EH (cell line): ENCODE measurements around the gene SLC25A12.
"Not testable (repeated sequence)": the region's sequence is repeated elsewhere in the genome, so short reads cannot be mapped to it uniquely, and the experiment has no call there.

Experiments used
- DNase-seq: peaks from one replicate; pipeline ENCODE4 v3.0.0-alpha.2; 2015; ENCODE audit warnings: low read depth

SLC25A12 gene

DNA sequence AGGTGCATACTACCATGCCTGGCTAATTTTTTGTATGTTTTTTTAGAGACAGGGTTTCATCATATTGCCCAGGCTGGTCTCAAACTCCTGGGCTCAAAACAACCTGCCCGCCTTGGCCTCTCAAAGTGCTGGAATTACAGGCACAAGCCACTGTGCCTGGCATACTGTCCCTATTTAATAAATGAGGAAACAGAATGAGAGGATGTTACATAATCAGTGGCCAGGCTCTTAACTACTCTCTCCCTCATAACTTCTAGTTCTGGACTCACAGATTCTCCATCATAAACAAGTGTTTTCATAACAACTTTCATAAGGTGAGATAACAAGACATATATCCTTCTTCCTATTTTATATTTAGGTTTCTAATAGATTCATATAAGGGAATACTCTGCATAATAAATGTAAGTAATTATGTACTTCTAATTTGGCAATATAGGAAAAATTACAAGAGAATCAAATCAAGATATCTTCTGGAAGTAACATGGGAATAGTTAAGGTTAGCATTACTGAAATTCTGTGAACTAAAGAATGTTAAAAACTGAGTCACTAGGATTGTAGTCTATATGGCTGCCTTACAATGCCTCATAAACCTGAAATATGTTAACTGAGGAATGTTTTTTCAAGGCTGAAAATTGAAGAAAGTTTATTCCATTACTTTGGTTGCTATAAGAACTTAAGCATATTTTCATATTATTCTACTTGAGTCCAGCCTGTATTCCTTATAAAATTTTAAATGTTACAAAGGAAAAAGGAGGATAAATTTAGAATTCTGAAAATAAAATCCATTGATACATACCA lies 71.3 kb downstream of the SLC25A12 start:
- DNase-seq, result peak; percentile 60

DNA sequence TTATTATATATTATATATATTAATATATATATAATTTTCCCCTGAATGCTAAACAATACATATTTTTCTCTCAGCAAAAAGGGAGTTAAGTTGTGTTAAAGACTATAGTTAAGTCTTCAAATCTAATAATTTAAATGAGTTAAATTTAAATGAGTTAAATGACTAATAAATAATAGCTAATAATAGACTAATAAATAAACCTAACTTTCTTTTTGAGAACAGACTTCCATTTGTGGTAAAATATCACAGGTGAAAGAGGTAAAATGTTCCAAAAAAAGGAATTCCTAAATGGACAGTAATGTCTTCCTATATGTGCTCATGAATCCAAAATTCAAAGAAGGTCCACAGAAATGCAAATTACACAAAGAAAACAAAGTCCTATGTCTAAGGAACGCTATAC lies 74.6 kb downstream of the SLC25A12 start:
- no peak for DNase-seq

DNA sequence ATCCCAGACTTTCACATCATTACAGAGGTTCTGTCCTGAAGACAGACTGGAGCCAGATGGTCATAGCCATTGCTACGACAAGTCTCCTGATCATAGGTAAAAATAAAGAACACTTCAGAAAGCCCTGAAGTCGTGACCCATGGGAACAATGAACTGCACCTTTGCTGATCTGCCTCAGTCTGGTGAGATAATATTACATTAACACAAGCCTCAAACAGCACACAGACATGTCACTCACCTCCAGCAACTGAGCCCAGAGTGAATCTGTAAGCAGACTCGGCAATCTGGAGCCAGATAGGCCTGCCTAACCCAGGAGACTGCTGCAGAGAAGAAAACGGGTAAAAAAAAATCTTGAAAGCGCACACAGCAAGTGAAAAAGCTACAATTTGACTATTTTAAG lies 79.2 kb downstream of the SLC25A12 start:
- DNase-seq, result no peak

DNA sequence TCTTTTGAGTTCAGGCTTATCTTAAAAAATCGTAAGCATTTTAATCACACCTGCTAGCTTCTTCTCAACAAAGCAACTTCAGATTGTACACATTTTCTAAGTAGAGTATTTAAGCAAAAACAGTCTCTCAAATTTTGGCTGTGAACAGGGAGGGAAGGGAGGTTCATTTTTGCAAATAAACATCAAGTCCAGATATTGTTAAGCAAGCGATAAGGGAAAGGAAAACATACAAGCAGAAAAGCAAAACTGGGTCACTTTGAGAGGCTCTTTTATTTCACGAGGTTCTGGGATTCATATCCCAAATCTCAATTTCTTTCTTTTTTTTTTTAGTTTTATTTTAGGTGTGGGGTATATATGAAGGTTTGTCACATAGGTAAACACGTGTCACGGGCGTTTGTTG lies 79.9 kb downstream of the SLC25A12 start:
- no peak for DNase-seq

DNA sequence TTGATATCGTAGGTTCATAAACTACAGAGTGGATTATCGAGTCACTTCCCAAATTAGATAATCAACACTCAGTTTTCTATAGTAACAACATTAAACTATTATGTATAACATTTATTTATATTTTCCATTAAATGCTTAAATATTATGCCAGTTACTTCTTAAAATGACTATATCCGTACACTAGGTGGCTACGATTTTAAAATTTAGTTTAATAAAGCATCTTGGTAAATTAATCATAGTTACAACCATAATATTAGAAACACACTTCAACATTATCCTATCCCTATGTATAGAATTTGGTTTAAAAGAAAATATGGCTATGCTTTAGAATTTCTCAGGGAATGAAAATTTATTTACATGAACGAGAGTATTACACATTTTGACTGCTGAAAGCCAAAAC lies 80.3 kb downstream of the SLC25A12 start:
- DNase-seq, result no peak

DNA sequence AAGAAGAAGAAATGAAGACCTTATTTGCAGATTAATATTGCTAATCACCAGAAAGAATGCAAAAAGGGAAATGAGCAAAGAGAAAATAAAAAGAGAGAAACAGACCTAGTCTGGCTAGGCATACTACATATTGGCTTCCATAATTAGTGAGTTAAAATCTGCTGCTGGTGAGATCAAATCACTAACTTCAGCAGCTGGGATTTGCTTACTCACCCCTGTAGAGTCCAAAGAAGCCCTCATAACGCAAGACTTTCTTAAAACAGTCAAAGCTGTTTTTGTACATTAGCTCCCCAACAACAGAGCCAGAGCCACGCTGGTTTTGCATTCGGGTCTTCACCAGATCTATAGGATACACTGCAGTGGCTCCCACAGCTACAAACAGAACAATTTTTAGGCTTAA lies 80.9 kb downstream of the SLC25A12 start:
- no peak for DNase-seq

DNA sequence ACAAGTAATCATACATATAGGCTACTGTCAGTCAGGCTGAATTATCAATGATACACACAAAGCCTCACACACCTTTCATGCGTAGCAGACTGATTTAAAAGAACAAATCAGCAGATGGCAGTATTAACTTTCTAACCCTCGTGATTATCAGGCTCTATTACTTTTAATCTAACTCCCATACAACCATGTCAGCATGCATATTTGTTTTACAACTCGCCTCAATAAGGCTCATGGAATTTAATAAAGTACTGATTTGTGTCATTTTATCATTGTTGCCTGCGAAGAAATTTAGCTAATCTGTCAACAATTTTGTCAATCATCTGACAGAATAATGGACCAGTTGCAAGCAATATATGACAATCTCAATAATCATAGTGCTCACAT lies 82.8 kb downstream of the SLC25A12 start:
- DNase-seq, result peak; percentile 63

DNA sequence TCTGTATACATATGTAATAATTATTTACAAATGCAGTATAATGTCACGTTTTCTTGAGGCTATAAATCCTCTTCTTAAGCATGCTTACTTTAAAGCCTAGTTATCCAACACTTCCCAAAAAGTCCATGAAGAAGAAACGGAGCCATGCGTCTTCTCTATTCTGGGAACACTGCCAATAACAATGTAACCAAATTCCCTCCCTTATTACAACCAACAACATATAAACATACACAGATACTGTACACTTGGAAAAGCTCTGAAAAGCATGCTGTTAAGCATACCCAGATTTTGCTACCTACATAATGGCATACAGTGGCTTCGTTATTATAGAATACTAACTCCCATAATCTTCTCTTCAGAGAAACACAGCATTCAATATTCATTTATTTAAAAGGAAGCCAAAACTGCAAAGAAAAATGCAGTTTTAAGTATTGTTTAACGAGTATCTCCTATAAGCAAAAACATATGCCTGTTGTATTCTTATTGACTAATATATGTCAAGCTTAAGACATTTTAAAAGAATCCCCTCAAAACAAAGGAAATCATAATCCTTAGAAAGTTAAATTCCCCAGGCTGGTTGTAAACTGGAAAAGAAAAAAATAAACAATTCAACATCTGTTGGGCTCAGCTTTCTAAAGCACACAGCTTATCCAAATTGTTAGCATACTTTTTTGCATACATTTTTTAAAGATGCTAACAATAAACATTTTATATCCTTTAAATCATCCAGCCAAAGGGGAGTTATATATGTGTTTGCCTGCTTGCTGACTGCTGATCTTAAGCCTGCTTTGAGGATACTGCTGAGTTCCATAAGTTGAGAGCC lies 83.4 kb downstream of the SLC25A12 start:
- peak; percentile 54 for DNase-seq

DNA sequence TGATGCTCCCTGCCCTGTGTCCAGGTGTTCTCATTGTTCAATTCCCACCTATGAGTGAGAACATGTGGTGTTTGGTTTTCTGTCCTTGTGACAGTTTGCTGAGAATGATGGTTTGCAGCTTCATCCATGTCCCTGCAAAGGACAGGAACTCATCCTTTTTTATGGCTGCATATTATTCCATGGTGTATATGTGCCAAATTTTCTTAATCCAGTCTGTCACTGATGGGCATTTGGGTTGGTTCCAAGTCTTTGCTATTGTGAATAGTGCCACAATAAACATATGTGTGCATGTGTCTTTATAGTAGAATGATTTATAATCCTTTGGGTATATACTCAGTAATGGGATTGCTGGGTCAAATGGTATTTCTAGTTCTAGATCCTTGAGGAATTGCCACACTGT lies 85.2 kb downstream of the SLC25A12 start:
- DNase-seq, result not testable (repeated sequence)

DNA sequence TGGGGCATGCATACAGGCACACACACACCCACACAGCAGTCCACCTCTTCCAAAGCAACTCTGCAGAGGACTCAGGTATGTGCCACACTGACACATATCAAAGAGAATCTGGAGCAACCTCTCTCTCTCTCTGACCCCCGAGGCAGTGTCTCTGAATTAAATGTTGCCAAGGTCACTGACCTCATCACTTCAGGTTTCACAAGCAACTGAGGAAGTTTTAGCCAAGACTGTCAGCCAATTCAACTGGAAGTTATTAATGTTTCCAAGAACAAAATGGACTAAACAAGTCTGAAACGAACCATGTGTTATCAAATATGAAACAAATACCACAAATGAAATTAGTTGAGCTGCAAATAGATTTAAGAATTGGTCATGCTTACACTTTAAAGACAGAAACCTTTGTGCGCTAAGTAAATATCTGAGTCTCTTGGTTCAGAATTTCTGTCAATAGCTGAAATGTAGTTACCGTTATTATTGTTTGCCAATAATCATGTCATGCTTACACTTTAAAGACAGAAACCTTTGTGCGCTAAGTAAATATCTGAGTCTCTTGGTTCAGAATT lies 86.1 kb downstream of the SLC25A12 start:
- DNase-seq, result no peak

DNA sequence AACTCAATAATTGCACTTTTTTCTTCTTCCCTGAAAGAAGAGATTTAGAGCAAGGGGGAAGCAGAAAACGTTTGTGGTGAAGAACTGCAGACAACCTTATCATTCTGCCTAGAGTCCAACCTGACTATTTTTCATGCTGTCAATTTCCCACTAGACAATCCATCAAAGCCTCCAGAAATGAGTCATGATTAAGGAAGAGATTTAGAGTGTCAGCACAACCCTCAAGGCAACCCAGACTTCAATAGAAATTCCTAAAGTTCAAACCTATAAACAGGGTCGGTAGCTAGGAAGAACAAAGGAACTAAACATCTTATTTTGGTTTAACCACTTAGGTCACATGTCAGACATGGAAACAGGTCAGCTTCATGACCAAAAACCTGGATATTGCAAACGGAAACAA lies 86.9 kb downstream of the SLC25A12 start:
- no peak for DNase-seq

DNA sequence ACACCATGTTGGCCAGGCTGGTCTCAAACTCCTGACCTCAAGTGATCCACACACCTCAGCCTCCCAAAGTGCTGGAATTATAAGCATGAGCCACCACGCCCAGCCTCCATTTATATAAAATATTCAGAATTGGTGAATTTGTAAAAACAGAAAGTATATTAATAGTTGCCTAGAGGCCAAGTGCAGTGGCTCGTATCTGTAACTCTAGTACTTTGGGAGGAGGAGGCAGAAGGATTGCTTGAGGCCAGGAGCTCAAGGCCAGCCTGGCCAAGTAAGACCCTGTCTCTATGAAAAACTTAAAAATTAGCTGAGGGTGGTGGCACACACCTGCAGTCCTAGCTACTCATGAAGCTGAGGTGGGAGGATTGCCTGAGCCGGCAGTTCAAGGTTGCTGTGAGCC lies 89.6 kb downstream of the SLC25A12 start:
- no peak for DNase-seq

DNA sequence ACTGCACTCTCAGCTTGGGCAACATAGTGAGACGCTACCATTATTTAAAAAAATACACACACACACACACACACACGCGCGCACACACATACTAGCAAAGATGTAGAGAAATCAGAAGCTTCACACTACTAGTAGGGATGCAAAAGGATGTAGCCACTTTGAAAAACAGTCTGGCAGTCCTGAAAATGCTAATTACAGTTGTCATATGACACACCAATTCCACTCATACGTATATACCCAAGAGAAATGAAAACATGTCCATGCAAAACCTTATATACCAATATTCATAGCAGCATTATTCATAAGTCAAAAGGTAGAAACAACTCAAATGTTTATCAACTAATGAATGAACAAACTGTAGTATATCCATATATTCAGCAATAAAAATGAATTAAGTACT lies 90.3 kb downstream of the SLC25A12 start:
- DNase-seq, result no peak

DNA sequence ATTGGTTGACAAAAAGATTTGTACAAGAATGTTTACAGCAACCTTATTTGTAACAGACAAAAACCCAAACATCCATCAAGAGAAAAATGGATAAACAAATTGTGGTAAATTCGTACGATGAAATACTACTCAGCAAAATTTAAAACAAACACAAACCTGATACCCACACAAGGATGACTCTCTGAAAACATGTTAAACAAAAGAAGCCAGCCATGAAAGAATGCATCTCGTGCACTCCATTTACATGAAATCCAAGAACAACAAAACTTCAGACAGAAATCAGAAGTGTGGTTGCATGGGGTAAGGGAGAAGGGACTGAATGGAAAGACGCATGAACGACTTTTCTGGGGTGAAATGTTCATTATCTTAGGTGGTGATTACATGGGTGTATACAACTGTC lies 93.4 kb downstream of the SLC25A12 start:
- DNase-seq, result no peak

DNA sequence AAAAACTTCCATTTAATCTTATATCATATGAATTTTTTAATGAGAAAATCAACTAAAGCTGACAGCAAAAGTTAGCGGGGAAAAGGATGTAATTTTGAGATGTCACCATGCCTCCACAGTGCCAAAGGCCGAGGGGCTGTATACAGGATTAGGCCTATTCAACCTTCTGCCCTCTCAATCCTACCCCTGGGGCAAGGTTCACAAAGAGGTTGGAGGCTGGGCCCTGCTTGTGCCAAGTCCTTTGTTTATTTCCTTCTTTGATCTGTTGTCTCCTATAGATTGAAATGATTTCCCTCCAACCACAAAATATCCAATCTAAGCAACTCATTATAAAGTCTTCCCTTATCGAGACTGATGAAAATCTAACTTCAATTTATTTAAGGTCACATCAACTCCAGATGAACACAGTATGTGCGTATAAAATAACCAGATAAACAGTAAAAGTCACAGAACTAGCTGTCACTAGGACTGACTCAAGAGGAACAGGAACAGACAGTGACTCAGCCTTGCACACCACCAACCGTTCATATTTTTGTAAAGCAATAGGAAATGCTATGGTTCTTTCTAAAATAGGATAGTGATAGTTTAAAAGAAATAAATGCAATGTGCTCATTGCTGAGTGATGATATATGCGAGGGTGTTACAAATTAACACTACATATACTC lies 95.8 kb downstream of the SLC25A12 start:
- DNase-seq, result peak; percentile 81

DNA sequence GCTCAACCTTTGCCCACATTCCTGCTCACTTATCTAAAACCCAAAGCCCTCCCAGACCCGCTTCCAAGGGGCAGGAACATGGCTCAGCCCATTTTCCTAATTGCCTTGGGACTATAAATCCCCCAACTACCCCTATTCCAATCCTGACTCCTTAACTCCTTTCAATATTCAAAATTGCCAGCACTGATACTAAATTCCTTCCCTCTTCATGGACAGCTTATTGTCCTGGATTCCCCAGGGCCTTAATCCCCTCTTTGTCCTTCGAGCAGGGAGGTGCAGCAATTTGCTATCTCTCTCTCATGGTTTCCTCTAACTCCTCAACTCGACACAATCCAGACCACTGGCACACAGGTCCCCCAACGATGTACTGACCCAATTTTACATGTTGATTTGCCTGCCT lies 99.1 kb downstream of the SLC25A12 start:
- no peak for DNase-seq

DNA sequence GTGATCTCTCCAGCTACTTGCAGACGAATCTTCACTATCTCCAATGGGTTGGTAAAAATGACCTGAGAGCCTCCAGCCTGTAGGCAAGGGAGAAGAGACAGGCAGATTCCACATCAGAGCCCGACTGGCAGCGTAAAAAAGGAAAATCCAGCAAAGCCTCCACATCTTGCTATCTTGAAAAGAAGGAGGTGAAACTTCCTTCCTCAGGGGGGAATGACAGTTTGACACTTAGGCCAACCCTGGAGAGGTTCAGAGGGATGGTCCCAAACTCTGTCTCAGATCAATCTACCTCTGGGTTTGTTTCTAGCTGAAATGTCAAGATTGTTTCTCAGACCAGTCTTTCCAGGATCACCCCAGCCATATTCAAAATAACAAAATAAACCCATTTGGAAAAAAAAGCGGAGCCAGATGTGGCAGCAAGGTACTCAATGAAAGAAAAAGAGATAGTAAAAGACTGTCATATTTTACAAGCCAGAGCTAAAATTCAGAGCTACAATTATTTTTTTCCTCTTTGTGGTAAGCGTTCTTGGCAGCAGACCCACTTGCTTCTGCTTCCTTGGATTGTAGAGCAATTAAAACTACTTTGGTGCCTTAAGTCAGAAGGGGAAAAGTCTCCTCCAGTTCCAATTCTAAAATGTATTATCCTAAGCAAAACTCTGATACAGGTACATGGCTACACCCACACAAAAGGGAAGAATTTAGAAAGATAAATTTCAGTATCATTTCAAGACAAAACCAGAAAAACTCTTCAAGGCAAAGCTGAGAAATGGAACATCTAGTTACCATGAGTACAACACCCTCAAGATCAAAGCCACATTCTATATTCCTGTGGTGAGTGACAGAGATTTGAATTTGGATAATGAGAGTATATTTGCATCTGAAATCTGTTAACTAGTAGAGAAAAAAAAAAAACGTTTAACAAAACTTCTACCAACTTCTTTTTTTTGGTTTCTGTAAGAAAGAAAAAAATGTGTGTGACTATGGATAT lies 100.1 kb downstream of the SLC25A12 start:
- peak; percentile 46 for DNase-seq

DNA sequence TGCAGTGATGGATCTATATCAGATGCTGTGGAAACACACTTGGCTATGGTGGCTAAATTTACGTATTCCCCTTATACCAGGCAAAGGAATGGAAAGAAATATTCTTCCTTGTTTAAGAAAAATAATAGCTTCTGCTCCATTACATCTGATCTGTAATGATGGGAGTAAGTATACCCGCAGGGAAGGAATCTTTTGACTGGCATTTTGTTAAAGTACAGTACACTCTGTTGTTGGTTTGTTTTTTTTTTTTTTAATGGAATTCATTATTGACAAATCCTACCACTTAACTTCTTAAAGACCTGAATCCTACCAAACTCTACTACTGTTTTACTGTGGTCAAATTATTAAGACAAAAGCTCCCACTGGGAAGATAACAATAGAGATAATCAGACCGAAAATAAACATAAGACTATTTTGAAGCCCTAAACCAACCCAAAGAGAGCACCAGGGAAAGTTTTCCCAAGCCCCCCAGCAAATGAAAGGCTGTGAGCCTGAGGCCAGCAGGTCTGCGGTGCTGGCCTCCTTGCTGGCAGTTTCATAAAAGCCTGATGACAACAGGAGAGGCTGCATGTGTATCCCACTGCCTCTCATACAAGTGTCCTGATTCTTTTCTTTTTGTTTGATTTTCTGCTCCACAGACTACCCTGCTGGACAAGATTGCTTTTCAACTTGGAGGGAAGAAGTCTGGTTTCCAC lies 101.0 kb downstream of the SLC25A12 start:
- no peak for DNase-seq

DNA sequence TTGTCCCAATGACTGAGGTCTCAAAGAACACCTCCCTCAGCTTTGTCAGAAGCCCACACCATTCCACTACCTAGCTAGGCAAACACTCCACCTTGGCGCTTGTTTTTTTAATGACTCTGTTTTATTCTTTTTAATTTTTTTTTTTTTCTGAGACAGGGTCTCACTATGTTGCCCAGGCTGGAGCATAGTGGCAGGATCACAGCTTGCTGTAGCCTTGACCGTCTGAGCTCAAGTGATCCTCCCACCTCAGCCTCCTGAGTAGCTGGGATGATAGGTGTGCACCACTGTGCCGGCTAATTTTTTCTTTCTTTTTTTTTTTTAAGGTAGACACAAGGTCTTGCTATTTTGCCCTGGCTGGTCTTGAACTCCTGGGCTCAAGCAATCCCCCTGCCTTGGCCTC lies 101.9 kb downstream of the SLC25A12 start:
- no peak for DNase-seq

DNA sequence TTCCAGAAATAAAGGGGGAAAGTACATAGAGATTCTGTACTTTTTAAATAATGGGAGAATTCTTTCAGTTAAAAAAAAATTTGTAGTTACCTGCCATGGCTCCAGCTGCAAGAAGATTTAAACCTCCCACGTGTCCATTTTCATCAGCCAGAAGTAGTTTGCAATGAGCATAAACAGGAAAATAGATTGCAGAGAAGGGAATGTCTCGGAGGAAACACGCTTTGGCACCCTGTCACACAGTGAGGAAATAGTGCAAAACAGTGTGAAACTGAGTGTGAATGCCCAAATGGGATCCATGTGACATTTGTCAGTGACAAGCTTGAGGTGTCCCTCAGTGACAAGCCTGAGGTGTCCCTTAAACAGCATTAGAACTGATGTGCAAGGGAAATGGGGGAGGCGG lies 102.7 kb downstream of the SLC25A12 start:
- no peak for DNase-seq

DNA sequence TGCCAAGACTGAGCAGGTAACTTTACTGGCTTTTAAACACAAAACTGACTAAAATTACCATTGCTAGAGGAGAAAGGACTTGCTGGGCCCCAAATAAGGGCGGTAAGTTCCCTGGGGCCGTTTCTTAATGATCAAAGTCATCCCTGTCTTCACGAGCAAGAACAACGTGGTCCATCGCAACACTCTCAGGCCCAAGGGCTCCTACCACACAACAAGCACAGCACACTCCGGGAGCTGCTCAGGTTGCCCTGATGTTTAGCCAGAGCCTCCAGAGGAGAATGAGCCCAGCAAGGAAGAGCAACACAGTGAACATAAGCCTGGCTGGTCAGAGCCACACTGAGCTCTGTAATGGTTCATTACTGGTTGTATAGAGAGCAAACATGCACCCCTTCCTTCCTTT lies 104.1 kb downstream of the SLC25A12 start:
- DNase-seq, result no peak
